K562 (cell line): ENCODE measurements around the gene MUC3A.

Experiments
- CTCF ChIP-seq, 3 experiments: IDR thresholded peaks in 2 of 3; conservative IDR thresholded peaks in 1 of 3; 2 replicates each; pipeline ENCODE4 v1.5.1; 2011 to 2012; ENCODE audit warnings: low read length in 3 of 3, mild to moderate bottlenecking in 3 of 3, control low read depth in 2 of 3, improper control_type of control experiment in 1 of 3, inconsistent platforms in 1 of 3, low read depth in 1 of 3, mixed read lengths in 1 of 3, moderate library complexity in 1 of 3; ENCODE audit not compliant: insufficient read depth in 2 of 3
- DNMT1 ChIP-seq: fragments of 450-650 bp; IDR thresholded peaks from 2 replicates; pipeline ENCODE4 v1.6.1; 2016; ENCODE audit warnings: antibody characterized with exemption, mild to moderate bottlenecking
- GABPA ChIP-seq: fragments of 200-800 bp; sonication (Bioruptor generic); conservative IDR thresholded peaks from 2 replicates; pipeline ENCODE4 v1.6.1; 2016; ENCODE audit warnings: low read depth, missing genetic modification characterization, missing compliant biosample characterization
- IRF9 ChIP-seq: fragments of 450-650 bp; IDR thresholded peaks from 2 replicates; pipeline ENCODE4 v1.6.1; 2016; ENCODE audit warnings: missing biosample characterization, missing genetic modification characterization
- RBM17 ChIP-seq: fragments of 200-400 bp; formaldehyde crosslinking; IDR thresholded peaks from 2 replicates; pipeline ENCODE4 v1.6.1; 2017; ENCODE audit warnings: low read depth, mild to moderate bottlenecking, low read length, borderline replicate concordance
- RFX5 ChIP-seq: IDR thresholded peaks from 2 replicates; pipeline ENCODE4 v1.6.1; 2011; ENCODE audit warnings: low read depth, mild to moderate bottlenecking, improper control_type of control experiment, low read length
- ZFP30 ChIP-seq: fragments of 250-450 bp; sonication (Bioruptor Pico); IDR thresholded peaks from 2 replicates; pipeline ENCODE4 v1.8.0; 2022; ENCODE audit warnings: moderate library complexity, mild to moderate bottlenecking, inconsistent platforms, borderline replicate concordance
- TF ChIP-seq, protein P1 (sequence below): sonication (generic); formaldehyde crosslinking; IDR thresholded peaks from 2 replicates; pipeline ENCODE4 v1.8.0; 2022; ENCODE audit warnings: mild to moderate bottlenecking, missing genetic modification reagents

DNA sequence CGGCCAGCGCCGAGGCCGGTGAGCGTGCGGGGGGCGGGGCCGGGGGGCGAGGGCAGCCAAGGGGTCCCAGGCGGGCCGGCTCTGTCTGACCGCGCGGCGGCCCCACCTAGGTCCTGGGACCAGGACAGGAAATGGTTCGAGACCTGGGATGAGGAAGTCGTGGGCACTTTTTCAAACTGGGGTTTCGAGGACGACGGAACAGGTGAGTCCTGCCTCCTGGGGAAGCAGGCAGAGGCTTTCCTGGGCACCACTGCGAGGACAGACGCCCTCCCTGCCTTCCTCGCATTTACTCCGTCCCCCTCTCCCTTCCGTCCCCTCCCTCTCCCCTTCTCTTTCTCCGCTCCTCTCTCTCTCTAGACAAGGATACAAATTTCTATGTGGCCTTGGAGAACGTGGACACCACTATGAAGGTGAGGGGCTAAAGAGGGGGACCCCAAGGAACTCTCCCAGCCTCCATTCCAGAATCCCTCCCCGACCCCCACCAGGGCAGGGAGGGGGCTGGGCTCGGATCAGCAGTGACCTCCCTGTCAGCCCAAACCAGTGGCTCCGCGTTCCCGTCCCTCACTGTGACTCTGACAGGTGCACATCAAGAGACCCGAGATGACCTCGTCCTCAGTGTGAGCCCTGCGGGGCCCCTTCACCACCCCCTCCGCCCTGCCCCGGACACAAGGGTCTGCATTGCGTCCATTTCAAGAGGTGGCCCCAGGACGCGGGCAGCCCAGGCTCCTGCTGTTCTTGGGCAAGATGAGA, 17.4 kb downstream of the MUC3A start:
- TF ChIP-seq ZFP30 (CRISPR knock-in tag) (no peak), CTCF (IDR thresholded peaks at IDR 0.05 in 2 of 3, conservative IDR thresholded peaks at IDR 0.05 in 1 of 3; ENCODE audit: insufficient read depth in 2 of 3, low read depth in 1 of 3, low read length in 3 of 3) (peak in 1 of 3 experiments; percentile 1; a peak in 1 of 6 replicates), GABPA (tag) (no peak), RBM17 (no peak), IRF9 (tag) (no peak), DNMT1 (no peak), RFX5 (no peak)
- TF ChIP-seq, protein P1, sequence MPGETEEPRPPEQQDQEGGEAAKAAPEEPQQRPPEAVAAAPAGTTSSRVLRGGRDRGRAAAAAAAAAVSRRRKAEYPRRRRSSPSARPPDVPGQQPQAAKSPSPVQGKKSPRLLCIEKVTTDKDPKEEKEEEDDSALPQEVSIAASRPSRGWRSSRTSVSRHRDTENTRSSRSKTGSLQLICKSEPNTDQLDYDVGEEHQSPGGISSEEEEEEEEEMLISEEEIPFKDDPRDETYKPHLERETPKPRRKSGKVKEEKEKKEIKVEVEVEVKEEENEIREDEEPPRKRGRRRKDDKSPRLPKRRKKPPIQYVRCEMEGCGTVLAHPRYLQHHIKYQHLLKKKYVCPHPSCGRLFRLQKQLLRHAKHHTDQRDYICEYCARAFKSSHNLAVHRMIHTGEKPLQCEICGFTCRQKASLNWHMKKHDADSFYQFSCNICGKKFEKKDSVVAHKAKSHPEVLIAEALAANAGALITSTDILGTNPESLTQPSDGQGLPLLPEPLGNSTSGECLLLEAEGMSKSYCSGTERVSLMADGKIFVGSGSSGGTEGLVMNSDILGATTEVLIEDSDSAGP = no peak
